GM21528 (cell line): ENCODE results near the gene OSBP2.

Experiments
- ATAC-seq: cut with Tn5 transposase; IDR thresholded peaks from one replicate; pipeline ENCODE4 v1.9.1; 2021; ENCODE audit warnings: mild to moderate bottlenecking, moderate library complexity; ENCODE audit not compliant: unreplicated experiment, low FRiP score

The OSBP2 gene

GRCh38 chr22:30876915-30877553 lies 182.4 kb downstream of the OSBP2 start:
- ATAC-seq = no peak

- no peak for ATAC-seq
Measured at GRCh38 chr22:30877662-30878515, 183.2 kb downstream of the OSBP2 start.

- ATAC-seq = no peak
Measured at GRCh38 chr22:30878516-30879414, 184.1 kb downstream of the OSBP2 start.

- no peak for ATAC-seq
Measured at GRCh38 chr22:30879415-30879797, 184.7 kb downstream of the OSBP2 start.

- ATAC-seq = no peak
Measured at GRCh38 chr22:30880181-30880601, 185.5 kb downstream of the OSBP2 start.

GRCh38 chr22:30880847-30881246 lies 186.2 kb downstream of the OSBP2 start:
- no peak for ATAC-seq

- no peak for ATAC-seq
Measured at GRCh38 chr22:30881361-30882183, 186.9 kb downstream of the OSBP2 start.

- ATAC-seq = no peak
Measured at GRCh38 chr22:30882184-30882717, 187.6 kb downstream of the OSBP2 start.

- ATAC-seq = no peak
Measured at GRCh38 chr22:30882974-30883533, 188.4 kb downstream of the OSBP2 start.

- no peak for ATAC-seq
Measured at GRCh38 chr22:30883586-30884145, 189.0 kb downstream of the OSBP2 start.

- ATAC-seq = no peak
Measured at GRCh38 chr22:30884211-30885000, 189.7 kb downstream of the OSBP2 start.

GRCh38 chr22:30885001-30885366 lies 190.3 kb downstream of the OSBP2 start:
- ATAC-seq = no peak

GRCh38 chr22:30885591-30885990 lies 190.9 kb downstream of the OSBP2 start:
- no peak for ATAC-seq

- ATAC-seq = no peak
Measured at GRCh38 chr22:30887453-30887852, 192.8 kb downstream of the OSBP2 start.

- ATAC-seq = no peak
Measured at GRCh38 chr22:30887861-30888260, 193.2 kb downstream of the OSBP2 start.

- no peak for ATAC-seq
Measured at GRCh38 chr22:30889268-30889995, 194.8 kb downstream of the OSBP2 start.

- ATAC-seq = no peak
Measured at GRCh38 chr22:30889996-30890480, 195.4 kb downstream of the OSBP2 start.
